Gastrocnemius medialis (tissue), 4 donors: ENCODE results near the gene PSMB8. TPM values are rescaled to one million over a fixed set of nuclear protein-coding genes. Genes with fewer than 3 reads are reported as not detected.

Experiments used
- ATAC-seq, 2 donors: fragments of 150-250 bp; one replicate each; pipeline ENCODE4 v1.9.1; 2016
- DNase-seq, 2 donors: peaks; one replicate each; pipeline ENCODE4 v3.0.0-alpha.2; 2019
- H3K27ac ChIP-seq, 4 donors: fragments of 200-600 bp; sonication (generic); 1 replicate in 1 of 4; 2 replicates in 3 of 4; pipeline ENCODE4 v1.5.1; 2016 to 2018; ENCODE audit warnings: mild to moderate bottlenecking in 2 of 4, moderate library complexity in 1 of 4
- H3K27me3 ChIP-seq, 3 donors: fragments of 200-600 bp; sonication (generic) in 2 of 3; 1 replicate in 1 of 3; 2 replicates in 2 of 3; pipeline versions ENCODE4 v1.5.1 to v1.6.0; 2016 to 2019; ENCODE audit warnings: mild to moderate bottlenecking in 1 of 3, moderate library complexity in 1 of 3
- H3K36me3 ChIP-seq, 2 donors: fragments of 200-600 bp; sonication (generic) in 1 of 2; one replicate each; pipeline ENCODE4 v1.5.1; 2017 to 2018
- H3K4me1 ChIP-seq, 2 donors: fragments of 200-600 bp; sonication (generic) in 1 of 2; one replicate each; pipeline ENCODE4 v1.5.1; 2016 to 2017; ENCODE audit warnings: mild to moderate bottlenecking in 2 of 2
- H3K4me3 ChIP-seq, 4 donors: fragments of 200-600 bp; sonication (generic) in 3 of 4; 1 replicate in 1 of 4; 2 replicates in 3 of 4; pipeline ENCODE4 v1.5.1; 2016 to 2019; ENCODE audit warnings: mild to moderate bottlenecking in 2 of 4
- H3K9me3 ChIP-seq, 3 donors: fragments of 200-600 bp; sonication (generic) in 2 of 3; 1 replicate in 1 of 3; 2 replicates in 2 of 3; pipeline ENCODE4 v1.5.1; 2016 to 2019
- CTCF ChIP-seq, 5 experiments: fragments of 450-650 bp in 3 of 5; fragments of 200-600 bp in 2 of 5; sonication (generic) in 2 of 5; IDR thresholded peaks in 4 of 5; conservative IDR thresholded peaks in 1 of 5; 1 replicate in 4 of 5; 2 replicates in 1 of 5; pipeline ENCODE4 v1.5.1; 2016 to 2019; ENCODE audit warnings: antibody characterized with exemption in 5 of 5, mild to moderate bottlenecking in 3 of 5, moderate library complexity in 3 of 5
- POLR2A ChIP-seq, 2 donors: fragments of 450-650 bp; IDR thresholded peaks; one replicate each; pipeline ENCODE4 v1.6.1; 2017; ENCODE audit warnings: antibody characterized with exemption in 2 of 2, mild to moderate bottlenecking in 2 of 2, moderate library complexity in 2 of 2
- in situ Hi-C, 4 donors: fragments of 200-750 bp; cut with MboI; loops; one replicate each; pipeline versions ENCODE4 v1.15.0 to v1.8.0; 2017; ENCODE audit warnings: low sequenced_read_pairs in 4 of 4
- intact Hi-C: fragments of 100-400 bp; cut with DNase I; formaldehyde crosslinking; loops from one replicate; pipeline ENCODE4 v1.15.1; 2023; ENCODE audit warnings: low total_unique reads
- total RNA-seq, 4 donors: library from RNA; depleted of rRNA; stranded (reverse); fragments of >200 nt; gene quantifications; one replicate each; pipeline versions ENCODE4 v1.1.0 to v1.2.3, GENCODE V29; 2016

The PSMB8 gene
- total RNA-seq, 4 donors from 2014 or later = 7.0 to 20.2 (median 9.2) TPM

GRCh38 chr6:32887616-32888015 lies 43.8 kb upstream of the PSMB8 start:
- no peak for ATAC-seq
- in situ Hi-C loops = loop anchor here (5.0 to 25.0 kb wide), 4 partner anchors 47 to 100 kb away; no protein-coding TSS in a partner anchor

GRCh38 chr6:32886681-32887383 lies 43.0 kb upstream of the PSMB8 start:
- in situ Hi-C loops = loop anchor here (5.0 to 25.0 kb wide), 4 partner anchors 48 to 100 kb away; no protein-coding TSS in a partner anchor
- Histone ChIP-seq H3K36me3 (no peaks in the 10 kb centered on the region), H3K4me3 (no peak overlapping the region), H3K27ac (peak overlapping the region in 1 of 4 donors; percentile 8), H3K27me3 (no peaks in the 10 kb centered on the region), H3K4me1 (peaks cover 5 to 9% of the 10 kb centered on the region in 2 donors), H3K9me3 (no peaks in the 10 kb centered on the region)
- intact Hi-C loops = loop anchor here (1.0 to 5.0 kb wide), 2 partner anchors 45 to 65 kb away; no protein-coding TSS in a partner anchor
- no peak for DNase-seq
- TF ChIP-seq CTCF (IDR thresholded peaks at IDR 0.05 in 4 of 5, conservative IDR thresholded peaks at IDR 0.05 in 1 of 5) (no peak), POLR2A (IDR thresholded peaks at IDR 0.05) (no peak)
- no peak for ATAC-seq

More at GRCh38 chr6:32887616-32888015, 43.8 kb upstream of the PSMB8 start:
- H3K4me3 ChIP-seq = no peak overlapping the region
- no peaks in the 10 kb centered on the region for H3K9me3 ChIP-seq
- no peak overlapping the region for H3K27ac ChIP-seq
- intact Hi-C loops = loop anchor here (5.0 kb wide), 1 partner anchor 45 kb away; no protein-coding TSS in a partner anchor
- H3K27me3 ChIP-seq = no peaks in the 10 kb centered on the region
- no peaks in the 10 kb centered on the region for H3K36me3 ChIP-seq
- DNase-seq = no peak
- TF ChIP-seq CTCF (IDR thresholded peaks at IDR 0.05 in 4 of 5, conservative IDR thresholded peaks at IDR 0.05 in 1 of 5) (no peak), POLR2A (IDR thresholded peaks at IDR 0.05) (no peak)
- peaks cover 5 to 9% of the 10 kb centered on the region in 2 donors for H3K4me1 ChIP-seq

GRCh38 chr6:32885698-32886286 lies 41.9 kb upstream of the PSMB8 start:
- Histone ChIP-seq H3K9me3 (no peaks in the 10 kb centered on the region), H3K36me3 (no peaks in the 10 kb centered on the region), H3K27me3 (no peaks in the 10 kb centered on the region), H3K27ac (no peak overlapping the region), H3K4me3 (no peak overlapping the region), H3K4me1 (peaks cover 5 to 9% of the 10 kb centered on the region in 2 donors)
- intact Hi-C loops = loop anchor here (1.0 to 5.0 kb wide), 3 partner anchors 47 to 100 kb away; no protein-coding TSS in a partner anchor
- ATAC-seq = peak; percentile 43 to 51
- TF ChIP-seq CTCF (IDR thresholded peaks at IDR 0.05 in 4 of 5, conservative IDR thresholded peaks at IDR 0.05 in 1 of 5) = peak; percentile 49 to 76 (median 65)
- no peak for TF ChIP-seq POLR2A (IDR thresholded peaks at IDR 0.05)
- no peak for DNase-seq
- in situ Hi-C loops = loop anchor here (5.0 to 25.0 kb wide), 4 partner anchors 49 to 102 kb away; no protein-coding TSS in a partner anchor

GRCh38 chr6:32883789-32884188 lies 39.9 kb upstream of the PSMB8 start:
- intact Hi-C loops (no loop called here), in situ Hi-C loops (loop anchor here (10.0 to 25.0 kb wide), 3 partner anchors 51 to 104 kb away; no protein-coding TSS in a partner anchor)
- Histone ChIP-seq H3K4me3 (no peak overlapping the region), H3K36me3 (no peaks in the 10 kb centered on the region), H3K4me1 (peaks cover 5 to 9% of the 10 kb centered on the region in 2 donors), H3K9me3 (no peaks in the 10 kb centered on the region), H3K27ac (peak overlapping the region in 1 of 4 donors; percentile 36), H3K27me3 (no peaks in the 10 kb centered on the region)
- peak; percentile 73 to 96 for ATAC-seq
- TF ChIP-seq CTCF (IDR thresholded peaks at IDR 0.05 in 4 of 5, conservative IDR thresholded peaks at IDR 0.05 in 1 of 5) = no peak
- no peak for TF ChIP-seq POLR2A (IDR thresholded peaks at IDR 0.05)
- DNase-seq = peak; percentile 20 to 68
